SK-N-SH treated with all-trans-retinoic acid at 6 μM for 48 hours (cell line): ENCODE measurements around the gene TNFSF13B.

Experiments
- ATAC-seq: fragments of 200-7000 bp; cut with Tn5 transposase; 3 replicates; pipeline ENCODE4 v1.9.1; 2020; ENCODE audit warnings: mild to moderate bottlenecking, moderate library complexity
- ARNTL ChIP-seq: fragments of 450-650 bp; formaldehyde crosslinking; IDR thresholded peaks from 2 replicates; pipeline ENCODE4 v1.5.0; 2020; ENCODE audit warnings: low read depth, mild to moderate bottlenecking, moderate library complexity, borderline replicate concordance
- BACH2 ChIP-seq: fragments of 250-450 bp; sonication (Bioruptor Pico); IDR thresholded peaks from 2 replicates; pipeline ENCODE4 v1.9.0; 2021; ENCODE audit warnings: mild to moderate bottlenecking, borderline replicate concordance
- CREB5 ChIP-seq: fragments of 250-450 bp; sonication (Bioruptor Pico); IDR thresholded peaks from 2 replicates; pipeline ENCODE4 v1.5.1; 2020; ENCODE audit warnings: low read depth, mild to moderate bottlenecking, moderate library complexity
- CSDC2 ChIP-seq: fragments of 250-450 bp; sonication (Bioruptor Pico); IDR thresholded peaks from 2 replicates; pipeline ENCODE4 v1.5.0; 2020; ENCODE audit warnings: mild to moderate bottlenecking, moderate library complexity
- CSRNP3 ChIP-seq: fragments of 250-450 bp; sonication (Bioruptor Pico); IDR thresholded peaks from 2 replicates; pipeline ENCODE4 v1.5.1; 2021; ENCODE audit warnings: mild to moderate bottlenecking, moderate library complexity
- ESRRG ChIP-seq: fragments of 250-450 bp; sonication (Bioruptor Pico); IDR thresholded peaks from 2 replicates; pipeline ENCODE4 v1.6.1; 2021; ENCODE audit warnings: mild to moderate bottlenecking
- GLIS3 ChIP-seq: fragments of 250-450 bp; sonication (Bioruptor Pico); IDR thresholded peaks from 2 replicates; pipeline ENCODE4 v1.5.0; 2020; ENCODE audit warnings: mild to moderate bottlenecking, moderate library complexity
- ISL1 ChIP-seq: fragments of 250-450 bp; sonication (Bioruptor Pico); IDR thresholded peaks from 2 replicates; pipeline ENCODE4 v2.1.2; 2022; ENCODE audit warnings: mild to moderate bottlenecking, moderate library complexity
- POU6F1 ChIP-seq: fragments of 250-450 bp; sonication (Bioruptor Pico); IDR thresholded peaks from 2 replicates; pipeline ENCODE4 v1.8.0; 2021; ENCODE audit warnings: low read depth, mild to moderate bottlenecking, moderate library complexity, borderline replicate concordance
- PPARA ChIP-seq: fragments of 250-450 bp; sonication (Bioruptor Pico); IDR thresholded peaks from 2 replicates; pipeline ENCODE4 v1.5.0; 2020; ENCODE audit warnings: mild to moderate bottlenecking, borderline replicate concordance
- RARB ChIP-seq: fragments of 250-450 bp; sonication (Bioruptor Pico); IDR thresholded peaks from 2 replicates; pipeline ENCODE4 v1.8.0; 2021; ENCODE audit warnings: mild to moderate bottlenecking, moderate library complexity
- SNAI2 ChIP-seq: fragments of 250-450 bp; sonication (Bioruptor Pico); IDR thresholded peaks from 2 replicates; pipeline ENCODE4 v1.5.0; 2020; ENCODE audit warnings: mild to moderate bottlenecking, moderate library complexity
- TCF4 ChIP-seq: fragments of 250-450 bp; sonication (Bioruptor Pico); IDR thresholded peaks from 2 replicates; pipeline ENCODE4 v1.8.0; 2021; ENCODE audit warnings: mild to moderate bottlenecking, moderate library complexity, borderline replicate concordance
- TOX ChIP-seq: fragments of 250-450 bp; sonication (Bioruptor Pico); IDR thresholded peaks from 2 replicates; pipeline ENCODE4 v1.8.0; 2021; ENCODE audit warnings: mild to moderate bottlenecking, moderate library complexity, borderline replicate concordance
- TSHZ2 ChIP-seq: fragments of 250-450 bp; sonication (Bioruptor Pico); IDR thresholded peaks from 2 replicates; pipeline ENCODE4 v1.5.0; 2020; ENCODE audit warnings: mild to moderate bottlenecking, moderate library complexity
- ZC3H10 ChIP-seq: fragments of 250-450 bp; sonication (Bioruptor Pico); IDR thresholded peaks from 2 replicates; pipeline ENCODE4 v1.5.1; 2021; ENCODE audit warnings: mild to moderate bottlenecking, moderate library complexity
- ZFP3 ChIP-seq: fragments of 250-450 bp; sonication (Bioruptor Pico); IDR thresholded peaks from 2 replicates; pipeline ENCODE4 v1.5.0; 2020; ENCODE audit warnings: mild to moderate bottlenecking, moderate library complexity
- ZFP30 ChIP-seq: fragments of 450-650 bp; formaldehyde crosslinking; IDR thresholded peaks from 2 replicates; pipeline ENCODE4 v1.5.0; 2022; ENCODE audit warnings: mild to moderate bottlenecking, moderate library complexity
- ZNF565 ChIP-seq: fragments of 450-650 bp; formaldehyde crosslinking; conservative IDR thresholded peaks from 2 replicates; pipeline ENCODE4 v1.5.0; 2020; ENCODE audit warnings: low read depth, mild to moderate bottlenecking, moderate library complexity
- ZNF70 ChIP-seq: fragments of 450-650 bp; formaldehyde crosslinking; IDR thresholded peaks from 2 replicates; pipeline ENCODE4 v1.5.0; 2020; ENCODE audit warnings: mild to moderate bottlenecking, moderate library complexity
- ZNF8 ChIP-seq: fragments of 450-650 bp; formaldehyde crosslinking; IDR thresholded peaks from 2 replicates; pipeline ENCODE4 v1.5.0; 2020; ENCODE audit warnings: mild to moderate bottlenecking, moderate library complexity

The TNFSF13B gene

GRCh38 chr13:108272333-108272732 is 2.8 kb downstream of the TNFSF13B start (continued):
- no peak for TF ChIP-seq PPARA (CRISPR knock-in tag)
- TF ChIP-seq RARB = no peak

- no peak for ATAC-seq
- TF ChIP-seq RARB = no peak
- no peak for TF ChIP-seq ZNF565 (CRISPR knock-in tag)
- TF ChIP-seq TSHZ2 (CRISPR knock-in tag) = no peak
- TF ChIP-seq ISL1 = no peak
- no peak for TF ChIP-seq CSDC2 (CRISPR knock-in tag)
- no peak for TF ChIP-seq BACH2 (CRISPR knock-in tag)
- TF ChIP-seq ZNF8 (CRISPR knock-in tag) = no peak
- no peak for TF ChIP-seq SNAI2
- TF ChIP-seq CSRNP3 (CRISPR knock-in tag) = no peak
- no peak for TF ChIP-seq ZFP3 (CRISPR knock-in tag)
- no peak for TF ChIP-seq TCF4 (CRISPR knock-in tag)
- TF ChIP-seq, all 23 proteins: peak for 0
Observed at GRCh38 chr13:108273429-108274118, 4.1 kb downstream of the TNFSF13B start.

GRCh38 chr13:108274718-108275117 is 5.2 kb downstream of the TNFSF13B start:
- no peak for ATAC-seq
- TF ChIP-seq CREB5 (no peak), TCF4 (CRISPR knock-in tag) (no peak), ARNTL (no peak), TSHZ2 (CRISPR knock-in tag) (no peak)

GRCh38 chr13:108276060-108276459 is 6.5 kb downstream of the TNFSF13B start:
- ATAC-seq = no peak
- TF ChIP-seq TCF4 (CRISPR knock-in tag) (no peak), ZC3H10 (CRISPR knock-in tag) (no peak), ZNF8 (CRISPR knock-in tag) (no peak), CSDC2 (CRISPR knock-in tag) (no peak), ZNF70 (CRISPR knock-in tag) (no peak), PPARA (CRISPR knock-in tag) (no peak), ZFP30 (no peak), ISL1 (no peak), BACH2 (CRISPR knock-in tag) (no peak), ZFP3 (CRISPR knock-in tag) (no peak), TOX (CRISPR knock-in tag) (no peak), ESRRG (CRISPR knock-in tag) (no peak), GLIS3 (no peak), RARB (no peak), CSRNP3 (CRISPR knock-in tag) (no peak), ZNF565 (CRISPR knock-in tag) (no peak), ARNTL (no peak), POU6F1 (CRISPR knock-in tag) (no peak)
